Peyer's patch (tissue), 4 donors: ENCODE data around the gene ARSA.

Source experiments
- POLR2A ChIP-seq, 2 donors: fragments of 450-650 bp; IDR thresholded peaks; one replicate each; pipeline ENCODE4 v1.5.1; 2017; ENCODE audit warnings: antibody characterized with exemption in 2 of 2, mild to moderate bottlenecking in 2 of 2, moderate library complexity in 2 of 2
- TF ChIP-seq, protein P1 (sequence below), 6 experiments: fragments of 450-650 bp in 4 of 6; fragments of 200-600 bp in 2 of 6; sonication (generic) in 1 of 6; IDR thresholded peaks; one replicate each; pipeline ENCODE4 v1.5.1; 2017 to 2019; ENCODE audit warnings: antibody characterized with exemption in 6 of 6, mild to moderate bottlenecking in 3 of 6, moderate library complexity in 1 of 6

DNA sequence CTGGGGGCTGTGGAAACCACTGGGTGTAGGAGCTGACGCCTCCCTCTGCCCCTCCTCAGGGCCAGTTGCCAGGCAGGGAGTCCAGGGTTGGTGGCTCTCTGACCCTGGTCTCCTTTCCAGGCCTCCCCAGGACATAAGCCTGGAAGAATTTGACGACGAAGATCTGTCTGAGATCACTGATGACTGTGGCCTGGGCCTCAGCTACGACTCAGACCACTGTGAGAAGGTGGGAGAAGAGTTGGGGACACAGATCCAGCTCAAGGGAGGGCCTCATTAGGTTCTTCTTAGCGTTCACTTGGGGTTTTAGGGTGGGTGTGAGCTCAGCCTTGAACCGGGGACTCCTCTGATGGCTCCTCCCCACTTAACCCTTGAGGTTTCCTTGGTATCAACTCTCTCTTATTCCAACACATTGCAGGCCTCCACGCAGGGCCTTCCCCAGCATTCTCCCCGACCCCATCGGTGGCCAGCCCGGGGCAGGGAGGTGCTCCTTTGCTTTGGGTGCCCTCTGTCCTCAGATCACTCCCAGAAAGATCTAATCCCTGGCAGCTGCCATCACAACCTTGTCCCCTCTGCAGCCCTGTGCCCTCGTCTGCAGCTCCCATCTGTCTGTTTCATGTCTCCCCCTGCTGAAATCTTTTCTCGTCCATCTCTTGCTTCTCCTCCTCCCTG lies 26.1 kb downstream of the ARSA start:
- TF ChIP-seq, protein P1, sequence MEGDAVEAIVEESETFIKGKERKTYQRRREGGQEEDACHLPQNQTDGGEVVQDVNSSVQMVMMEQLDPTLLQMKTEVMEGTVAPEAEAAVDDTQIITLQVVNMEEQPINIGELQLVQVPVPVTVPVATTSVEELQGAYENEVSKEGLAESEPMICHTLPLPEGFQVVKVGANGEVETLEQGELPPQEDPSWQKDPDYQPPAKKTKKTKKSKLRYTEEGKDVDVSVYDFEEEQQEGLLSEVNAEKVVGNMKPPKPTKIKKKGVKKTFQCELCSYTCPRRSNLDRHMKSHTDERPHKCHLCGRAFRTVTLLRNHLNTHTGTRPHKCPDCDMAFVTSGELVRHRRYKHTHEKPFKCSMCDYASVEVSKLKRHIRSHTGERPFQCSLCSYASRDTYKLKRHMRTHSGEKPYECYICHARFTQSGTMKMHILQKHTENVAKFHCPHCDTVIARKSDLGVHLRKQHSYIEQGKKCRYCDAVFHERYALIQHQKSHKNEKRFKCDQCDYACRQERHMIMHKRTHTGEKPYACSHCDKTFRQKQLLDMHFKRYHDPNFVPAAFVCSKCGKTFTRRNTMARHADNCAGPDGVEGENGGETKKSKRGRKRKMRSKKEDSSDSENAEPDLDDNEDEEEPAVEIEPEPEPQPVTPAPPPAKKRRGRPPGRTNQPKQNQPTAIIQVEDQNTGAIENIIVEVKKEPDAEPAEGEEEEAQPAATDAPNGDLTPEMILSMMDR (IDR thresholded peaks at IDR 0.05): no peak
- TF ChIP-seq POLR2A (IDR thresholded peaks at IDR 0.05): no peak
